HG02759 (cell line): ENCODE data around the gene ADAMTS17.
"Not testable (repeated sequence)": the region's sequence is repeated elsewhere in the genome, so short reads cannot be mapped to it uniquely, and the experiment has no call there.

Source experiments
- ATAC-seq: cut with Tn5 transposase; IDR thresholded peaks from one replicate; pipeline ENCODE4 v1.9.1; 2021; ENCODE audit warnings: mild to moderate bottlenecking, moderate library complexity; ENCODE audit not compliant: unreplicated experiment

ADAMTS17 gene

GRCh38 chr15:99983886-99984286, 357.9 kb downstream of the ADAMTS17 start:
- ATAC-seq = no peak

- no peak for ATAC-seq
Observed at GRCh38 chr15:99983171-99983885, 358.4 kb downstream of the ADAMTS17 start.

- ATAC-seq = no peak
Observed at GRCh38 chr15:99982662-99983061, 359.1 kb downstream of the ADAMTS17 start.

- no peak for ATAC-seq
Observed at GRCh38 chr15:99981839-99982658, 359.7 kb downstream of the ADAMTS17 start.

GRCh38 chr15:99981191-99981647, 360.6 kb downstream of the ADAMTS17 start:
- no peak for ATAC-seq

GRCh38 chr15:99980752-99981151, 361.0 kb downstream of the ADAMTS17 start:
- ATAC-seq = no peak

- not testable (repeated sequence) for ATAC-seq
Observed at GRCh38 chr15:99979886-99980285, 361.9 kb downstream of the ADAMTS17 start.

GRCh38 chr15:99979371-99979770, 362.4 kb downstream of the ADAMTS17 start:
- no peak for ATAC-seq

- ATAC-seq = no peak
Observed at GRCh38 chr15:99978426-99978825, 363.3 kb downstream of the ADAMTS17 start.

GRCh38 chr15:99977929-99978328, 363.8 kb downstream of the ADAMTS17 start:
- no peak for ATAC-seq

GRCh38 chr15:99976811-99977271, 364.9 kb downstream of the ADAMTS17 start:
- ATAC-seq = no peak

GRCh38 chr15:99976000-99976399, 365.8 kb downstream of the ADAMTS17 start:
- no peak for ATAC-seq

- ATAC-seq = no peak
Observed at GRCh38 chr15:99974246-99974645, 367.5 kb downstream of the ADAMTS17 start.

GRCh38 chr15:99973351-99973750, 368.4 kb downstream of the ADAMTS17 start:
- no peak for ATAC-seq

- no peak for ATAC-seq
Observed at GRCh38 chr15:99970891-99971430, 370.8 kb downstream of the ADAMTS17 start.

- no peak for ATAC-seq
Observed at GRCh38 chr15:99969261-99969920, 372.4 kb downstream of the ADAMTS17 start.

GRCh38 chr15:99967841-99968371, 373.9 kb downstream of the ADAMTS17 start:
- ATAC-seq = no peak

GRCh38 chr15:99966815-99967214, 375.0 kb downstream of the ADAMTS17 start:
- no peak for ATAC-seq

GRCh38 chr15:99965376-99965775, 376.4 kb downstream of the ADAMTS17 start:
- ATAC-seq = no peak

GRCh38 chr15:99963976-99964375, 377.8 kb downstream of the ADAMTS17 start:
- ATAC-seq = no peak
